ENCODE data around the gene ADAP1.

ADAP1 gene

DNA sequence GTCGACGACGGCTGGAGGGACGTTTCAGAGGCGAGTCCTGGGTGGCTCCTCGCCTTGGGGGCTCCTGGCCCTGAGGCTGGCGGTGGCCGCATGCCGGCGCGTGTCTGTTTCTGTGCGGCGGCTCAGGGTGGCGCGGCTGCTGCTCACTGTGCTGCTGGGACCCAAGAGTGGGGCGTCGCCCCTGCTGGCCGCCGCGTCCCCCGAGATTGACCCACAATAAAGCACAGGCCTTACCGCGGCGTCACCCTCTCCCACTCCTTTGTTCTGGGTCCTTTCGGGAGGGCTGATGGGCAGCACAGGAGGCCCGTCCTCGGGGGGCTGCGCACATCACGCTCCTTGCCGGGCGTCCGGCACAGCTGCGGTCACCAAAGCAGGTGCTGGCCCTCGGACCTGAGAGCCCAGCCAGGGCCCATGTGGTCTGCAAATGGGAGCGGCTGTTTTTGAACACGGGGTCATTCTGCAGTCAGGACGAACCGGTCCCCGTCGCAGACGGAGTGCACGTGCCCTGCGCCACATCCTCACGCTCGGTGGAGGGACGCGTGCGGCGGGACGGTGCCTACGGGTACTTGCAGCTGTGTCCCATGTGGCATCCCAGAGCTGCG is 58.9 kb downstream of the ADAP1 start:
- no peak for DNase-seq (ENCODE audit: low read depth in 2 of 2)

DNA sequence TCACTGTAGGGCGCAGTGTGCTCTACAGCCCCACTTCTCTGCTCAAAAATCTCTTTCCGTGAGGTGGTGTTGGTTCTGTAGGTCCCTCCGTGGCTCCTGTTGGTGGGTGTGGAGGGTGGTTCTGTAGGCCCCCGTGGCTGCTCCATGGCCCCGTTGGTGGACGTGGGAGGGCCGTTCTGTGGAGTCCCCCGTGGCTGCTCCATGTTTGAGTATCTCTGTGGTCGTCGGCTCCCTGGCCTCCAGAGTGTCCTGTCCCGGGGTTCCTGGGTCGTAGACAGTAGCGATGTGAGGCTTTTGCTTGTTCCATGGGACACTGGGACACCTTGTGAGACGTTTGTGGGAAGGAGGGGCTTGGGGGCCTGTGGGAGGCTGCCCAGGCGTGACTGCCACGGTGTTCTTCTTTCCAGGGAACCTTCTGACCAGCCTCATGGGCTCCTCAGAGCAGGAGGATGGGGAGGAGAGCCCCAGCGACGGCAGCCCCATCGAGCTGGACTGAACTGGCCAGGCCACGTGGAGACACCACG is 59.5 kb downstream of the ADAP1 start:
- no peak for DNase-seq (ENCODE audit: low read depth in 2 of 2)

DNA sequence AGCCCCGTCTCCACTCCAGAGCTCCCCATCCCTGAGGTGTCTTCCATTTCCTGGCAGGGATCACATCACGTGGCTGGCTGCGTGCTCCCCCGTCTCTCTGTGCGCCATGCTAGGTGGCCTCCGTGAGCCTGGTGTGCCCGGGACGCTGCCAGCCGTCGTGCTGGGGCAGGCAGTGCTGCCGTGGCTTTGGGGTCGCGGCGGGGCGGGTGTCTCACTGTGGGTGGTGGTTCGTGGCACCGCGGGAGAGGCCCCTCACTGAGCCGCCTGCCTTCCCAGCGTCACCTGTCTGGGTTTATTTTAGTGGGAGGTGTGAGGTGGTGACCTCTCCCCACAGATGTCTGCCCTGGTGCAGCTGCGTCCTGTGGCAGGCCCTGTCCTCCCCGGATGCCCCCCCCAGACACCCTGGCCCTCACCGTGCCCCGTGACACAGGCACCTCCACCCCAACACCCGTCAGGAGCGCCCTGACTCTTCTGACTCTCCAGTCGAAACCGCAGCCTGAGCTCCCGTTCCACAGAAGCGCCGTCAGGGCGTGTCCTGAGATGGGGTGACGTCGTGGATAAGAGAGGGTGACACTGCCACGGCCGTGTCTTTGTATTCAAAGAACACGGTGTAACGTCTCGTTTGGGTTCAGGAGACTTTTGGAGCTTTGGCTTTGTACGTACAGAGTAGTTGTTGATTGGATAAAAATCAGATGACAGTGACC is 60.2 kb downstream of the ADAP1 start:
- no peak for DNase-seq (ENCODE audit: low read depth in 2 of 2)

- DNase-seq (ENCODE audit: low read depth in 2 of 2), result no peak
Measured at GRCh38 chr7:893686-894085, 60.8 kb downstream of the ADAP1 start.

DNA sequence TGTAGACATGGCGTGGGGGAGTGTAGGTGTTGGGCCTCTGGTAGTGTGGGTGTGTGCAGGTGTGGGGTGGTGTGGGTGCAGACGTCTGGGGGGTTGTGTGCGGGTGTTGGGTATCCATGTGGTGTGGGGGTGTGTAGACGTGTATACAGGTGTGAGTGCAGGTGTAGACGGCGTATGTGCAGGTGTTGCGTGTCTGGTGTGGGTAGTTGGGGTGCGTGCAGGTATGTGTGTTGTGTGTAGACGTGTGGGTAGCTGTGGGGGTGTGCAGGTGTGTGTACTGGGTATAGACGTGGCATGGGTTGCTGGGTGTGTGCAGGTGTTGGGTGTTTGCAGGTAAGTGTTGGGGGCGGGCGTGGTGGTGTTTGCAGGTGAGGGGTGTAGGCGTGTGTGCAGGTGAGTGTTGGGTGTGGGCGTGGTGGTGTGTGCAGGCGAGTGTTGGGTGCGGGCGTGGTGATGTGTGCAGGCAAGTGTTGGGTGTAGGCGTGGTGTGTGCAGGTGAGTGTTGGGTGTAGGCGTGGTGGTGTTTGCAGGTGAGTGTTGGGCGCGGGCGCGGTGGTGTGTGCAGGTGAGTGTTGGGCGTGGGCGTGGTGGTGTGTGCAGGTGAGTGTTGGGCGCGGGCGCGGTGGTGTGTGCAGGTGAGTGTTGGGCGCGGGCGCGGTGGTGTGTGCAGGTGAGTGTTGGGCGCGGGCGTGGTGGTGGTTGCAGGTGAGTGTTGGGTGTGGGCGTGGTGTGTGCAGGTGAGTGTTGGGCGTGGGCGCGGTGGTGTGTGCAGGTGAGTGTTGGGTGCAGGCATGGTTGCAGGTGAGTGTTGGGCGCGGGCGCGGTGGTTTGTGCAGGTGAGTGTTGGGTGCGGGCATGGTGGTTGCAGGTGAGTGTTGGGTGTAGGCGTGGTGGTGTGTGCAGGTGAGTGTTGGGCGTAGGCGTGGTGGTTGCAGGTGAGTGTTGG is 61.6 kb downstream of the ADAP1 start:
- DNase-seq (ENCODE audit: low read depth in 2 of 2), result no peak

GRCh38 chr7:891805-892204 is 62.7 kb downstream of the ADAP1 start:
- DNase-seq (ENCODE audit: low read depth in 2 of 2), result no peak

DNA sequence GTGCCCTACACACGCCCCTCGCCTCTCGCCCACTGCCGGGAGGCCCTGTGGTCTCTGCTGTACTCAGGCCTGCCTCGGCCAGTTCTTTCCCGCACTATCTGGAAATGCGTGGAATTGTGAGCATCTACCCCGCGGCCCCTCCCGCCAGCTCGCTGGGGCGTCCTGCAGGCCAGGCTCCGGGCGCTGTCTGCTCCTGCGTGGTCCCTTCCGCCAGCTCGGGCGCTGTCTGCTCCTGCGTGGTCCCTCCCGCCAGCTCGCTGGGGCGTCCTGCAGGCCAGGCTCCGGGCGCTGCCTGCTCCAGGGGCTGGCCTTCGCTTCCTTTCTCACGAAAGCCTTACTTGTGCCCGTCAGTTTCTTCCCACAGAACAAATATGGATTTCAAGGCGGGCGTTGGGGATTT is 63.2 kb downstream of the ADAP1 start:
- DNase-seq (ENCODE audit: low read depth in 2 of 2), result no peak

- no peak for DNase-seq (ENCODE audit: low read depth in 2 of 2)
Measured at GRCh38 chr7:890868-891267, 63.6 kb downstream of the ADAP1 start.

GRCh38 chr7:889391-889790 is 65.1 kb downstream of the ADAP1 start:
- no peak for DNase-seq (ENCODE audit: low read depth in 2 of 2)

GRCh38 chr7:889025-889390 is 65.5 kb downstream of the ADAP1 start:
- DNase-seq (ENCODE audit: low read depth in 2 of 2), result no peak

DNA sequence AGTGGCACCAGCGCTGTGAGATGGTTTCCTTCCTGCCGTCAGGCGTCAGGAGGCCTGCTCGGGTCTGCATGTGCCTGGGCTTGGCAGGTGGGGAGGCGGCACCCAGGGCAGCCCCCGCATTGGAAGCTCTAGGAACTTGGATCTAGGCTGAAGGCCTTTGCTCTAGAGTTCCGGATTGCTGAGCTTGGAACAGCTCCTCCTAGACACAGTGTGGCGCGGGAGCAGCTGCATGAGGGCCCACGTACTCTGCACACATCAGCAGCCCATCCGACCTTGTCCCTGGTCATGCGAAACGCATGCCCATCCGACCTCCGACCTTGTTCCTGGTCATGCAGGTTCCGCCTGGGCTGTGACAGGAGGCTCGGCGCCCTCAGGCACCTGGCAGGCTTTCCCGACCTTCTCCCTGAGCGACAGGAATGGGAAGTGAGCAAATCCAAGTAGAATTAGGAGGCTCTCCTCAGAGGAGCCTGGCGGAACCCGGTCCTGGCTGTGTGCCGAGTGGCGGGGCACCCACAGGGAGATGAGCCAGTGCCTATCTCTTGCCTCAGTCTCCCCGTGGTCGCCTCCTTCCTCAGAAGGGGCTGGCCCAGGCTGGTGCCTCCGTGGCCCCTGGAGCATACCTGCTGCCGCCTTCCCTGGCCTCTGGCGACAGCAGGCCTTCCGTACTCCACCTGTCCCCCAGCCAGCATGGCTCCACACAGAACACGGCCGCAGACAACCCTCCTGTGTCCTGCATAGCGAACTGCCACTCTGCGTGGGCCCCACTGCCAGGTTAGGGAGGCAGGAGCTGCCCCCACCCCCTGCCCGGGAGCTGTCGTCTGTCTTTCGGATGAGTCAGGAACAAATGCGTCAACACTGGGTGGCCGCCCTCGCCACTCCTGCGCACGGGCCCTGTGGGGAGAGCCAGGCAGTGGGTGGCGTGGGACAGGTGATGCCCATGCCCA is 66.1 kb downstream of the ADAP1 start:
- no peak for DNase-seq (ENCODE audit: low read depth in 2 of 2)

DNA sequence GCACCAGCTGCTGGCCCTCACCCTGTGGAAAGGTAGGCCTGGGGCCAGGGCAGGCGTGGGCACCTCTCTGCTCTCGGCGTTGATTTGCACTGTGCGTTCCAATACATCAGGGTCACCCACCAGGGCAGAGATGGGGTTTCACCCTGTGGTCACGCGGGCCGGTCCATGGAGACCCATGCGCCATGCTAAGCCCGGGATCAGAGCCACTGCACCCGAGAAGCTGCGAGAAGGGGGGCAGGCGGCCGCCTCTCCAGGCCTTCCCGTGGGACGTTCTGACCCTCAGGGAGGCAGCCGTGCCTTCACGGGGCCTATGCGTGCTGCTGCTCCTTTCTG is 67.0 kb downstream of the ADAP1 start:
- DNase-seq (ENCODE audit: low read depth in 2 of 2), result no peak

- no peak for DNase-seq (ENCODE audit: low read depth in 2 of 2)
Measured at GRCh38 chr7:886626-887487, 67.6 kb downstream of the ADAP1 start.

- DNase-seq (ENCODE audit: low read depth in 2 of 2), result no peak
Measured at GRCh38 chr7:885893-886625, 68.4 kb downstream of the ADAP1 start.

- no peak for DNase-seq (ENCODE audit: low read depth in 2 of 2)
Measured at GRCh38 chr7:885261-885892, 69.1 kb downstream of the ADAP1 start.

DNA sequence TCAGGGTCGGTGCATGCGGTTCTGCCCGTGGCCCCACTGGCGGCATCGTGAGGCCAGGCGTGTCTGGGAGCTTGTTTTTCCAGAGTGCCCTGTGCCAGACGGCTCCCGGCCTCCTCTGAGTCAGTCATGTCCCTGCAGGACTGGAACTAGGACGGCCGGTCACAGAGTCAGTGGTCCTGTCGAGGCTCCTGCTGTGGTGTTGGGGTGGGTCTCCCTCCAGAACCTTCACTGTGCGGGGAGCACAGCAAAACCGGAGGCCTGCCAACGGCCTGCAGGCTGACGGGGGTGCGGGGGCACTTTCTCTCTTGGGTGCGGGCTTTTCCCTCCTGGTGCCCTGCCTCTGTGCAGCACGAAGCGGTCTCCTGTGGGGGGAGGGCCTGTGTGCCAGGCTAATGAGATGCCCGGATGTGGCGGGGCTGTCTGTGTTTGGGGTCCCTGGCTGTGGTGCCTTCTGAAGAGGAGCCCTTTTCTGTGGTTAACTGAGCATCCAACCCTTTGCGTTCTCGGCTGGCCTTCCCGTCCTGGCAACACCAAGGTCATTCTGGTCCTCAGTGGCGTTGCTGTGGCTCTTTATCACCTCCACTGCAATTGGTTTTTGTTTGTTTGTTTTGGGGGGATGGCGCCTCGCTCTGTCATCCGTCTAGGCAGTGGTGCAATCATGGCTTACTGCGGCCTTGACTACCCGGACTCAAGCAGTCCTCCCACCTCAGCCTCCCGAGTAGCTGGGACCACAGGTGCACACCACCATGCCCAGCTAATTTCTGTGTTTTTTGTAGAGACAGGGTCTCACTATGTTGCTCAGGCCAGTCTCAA is 70.1 kb downstream of the ADAP1 start:
- DNase-seq (ENCODE audit: low read depth in 2 of 2), result no peak

DNA sequence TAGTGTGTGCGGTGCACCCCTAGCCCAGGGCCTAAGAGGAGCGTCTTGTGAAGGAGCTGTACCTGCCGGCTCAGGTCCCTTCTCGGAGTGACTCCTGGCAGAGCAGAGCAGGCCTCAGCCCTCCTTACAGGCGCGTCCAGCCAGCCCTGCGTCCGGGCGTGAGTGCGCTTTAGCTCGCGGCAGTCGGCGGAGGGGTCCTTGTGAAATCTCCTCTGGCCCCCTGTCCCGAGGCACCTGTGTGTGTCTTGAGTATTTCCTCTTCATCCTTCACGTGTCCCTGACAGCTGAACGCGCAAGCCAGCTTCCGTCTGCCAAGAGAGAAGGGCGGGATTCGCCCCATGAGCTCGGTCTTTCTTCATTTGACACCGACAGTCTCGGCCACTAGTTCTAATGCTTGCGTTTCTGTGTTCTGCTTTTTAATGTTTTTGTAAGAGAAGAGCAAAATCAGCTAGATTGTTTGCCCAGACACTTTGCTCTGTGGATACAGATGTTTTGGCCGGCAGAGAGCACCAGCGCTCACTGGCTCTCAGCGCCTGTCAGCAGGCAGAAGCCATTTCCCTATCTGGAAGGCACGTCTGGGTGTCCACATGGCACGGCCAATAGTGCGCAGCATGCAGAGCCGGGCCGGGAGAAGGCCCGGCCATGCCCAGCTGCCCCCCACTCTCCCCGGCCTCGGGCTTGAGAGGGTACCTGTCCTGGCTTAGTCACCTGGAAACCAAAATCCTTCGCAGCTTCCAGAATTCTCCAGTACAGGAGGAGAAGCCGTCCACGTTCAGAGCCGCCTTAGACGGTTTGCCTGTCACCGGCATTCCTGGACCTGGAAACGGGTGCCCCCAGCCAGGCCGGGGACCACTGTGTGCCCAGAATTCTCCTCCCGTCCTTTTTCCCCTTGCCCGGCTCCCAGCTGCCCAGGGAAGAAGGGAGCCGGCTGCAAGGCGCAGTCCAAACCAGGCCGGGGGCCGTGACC is 71.1 kb downstream of the ADAP1 start:
- no peak for DNase-seq (ENCODE audit: low read depth in 2 of 2)

Data from stimulated activated CD4-positive, alpha-beta T cell treated with anti-CD3 and anti-CD28 coated beads, Interleukin-1b, Interleukin-23, amount 100 ng/mL, for 4 hours (primary cell).